ENCODE data around the gene CEP120. TPM values are rescaled to one million over a fixed set of nuclear protein-coding genes. Genes with fewer than 3 reads are reported as not detected.
"Not testable (repeated sequence)": the region's sequence is repeated elsewhere in the genome, so short reads cannot be mapped to it uniquely, and the experiment has no call there.

CEP120 gene
- polyA plus RNA-seq, 1 donor, result 10.7 TPM

- no peak for DNase-seq (ENCODE audit: low read depth)
Measured at GRCh38 chr5:123387313-123387712, 35.9 kb downstream of the CEP120 start.

GRCh38 chr5:123382252-123382651 lies 41.0 kb downstream of the CEP120 start:
- DNase-seq (ENCODE audit: low read depth), result no peak

GRCh38 chr5:123371575-123372179 lies 51.5 kb downstream of the CEP120 start:
- DNase-seq (ENCODE audit: low read depth), result no peak

- no peak for DNase-seq (ENCODE audit: low read depth)
Measured at GRCh38 chr5:123369371-123369968, 53.7 kb downstream of the CEP120 start.

- no peak for DNase-seq (ENCODE audit: low read depth)
Measured at GRCh38 chr5:123367739-123368138, 55.5 kb downstream of the CEP120 start.

- peak; percentile 13 for DNase-seq (ENCODE audit: low read depth)
Measured at GRCh38 chr5:123365156-123365555, 58.0 kb downstream of the CEP120 start.

- DNase-seq (ENCODE audit: low read depth), result no peak
Measured at GRCh38 chr5:123364441-123365155, 58.6 kb downstream of the CEP120 start.

- DNase-seq (ENCODE audit: low read depth), result no peak
Measured at GRCh38 chr5:123360910-123361309, 62.3 kb downstream of the CEP120 start.

GRCh38 chr5:123360201-123360571 lies 63.0 kb downstream of the CEP120 start:
- DNase-seq (ENCODE audit: low read depth), result no peak

- DNase-seq (ENCODE audit: low read depth), result no peak
Measured at GRCh38 chr5:123359454-123360200, 63.6 kb downstream of the CEP120 start.

GRCh38 chr5:123358751-123359150 lies 64.5 kb downstream of the CEP120 start:
- no peak for DNase-seq (ENCODE audit: low read depth)

- no peak for DNase-seq (ENCODE audit: low read depth)
Measured at GRCh38 chr5:123358304-123358703, 64.9 kb downstream of the CEP120 start.

- no peak for DNase-seq (ENCODE audit: low read depth)
Measured at GRCh38 chr5:123351820-123352219, 71.4 kb downstream of the CEP120 start.

- no peak for DNase-seq (ENCODE audit: low read depth)
Measured at GRCh38 chr5:123351240-123351639, 72.0 kb downstream of the CEP120 start.

- no peak for DNase-seq (ENCODE audit: low read depth)
Measured at GRCh38 chr5:123350742-123351141, 72.5 kb downstream of the CEP120 start.

GRCh38 chr5:123344816-123345426 lies 78.3 kb downstream of the CEP120 start:
- peak; percentile 19 for DNase-seq (ENCODE audit: low read depth)

GRCh38 chr5:123340928-123341327 lies 82.3 kb downstream of the CEP120 start:
- DNase-seq (ENCODE audit: low read depth), result no peak

- not testable (repeated sequence) for DNase-seq (ENCODE audit: low read depth)
Measured at GRCh38 chr5:123308377-123308776, 114.8 kb downstream of the CEP120 start.

- DNase-seq (ENCODE audit: low read depth), result no peak
Measured at GRCh38 chr5:123305751-123306150, 117.5 kb downstream of the CEP120 start.

GRCh38 chr5:123304777-123305316 lies 118.4 kb downstream of the CEP120 start:
- DNase-seq (ENCODE audit: low read depth), result no peak

GRCh38 chr5:123303802-123304201 lies 119.4 kb downstream of the CEP120 start:
- DNase-seq (ENCODE audit: low read depth), result no peak

GRCh38 chr5:123300266-123300665 lies 122.9 kb downstream of the CEP120 start:
- no peak for DNase-seq (ENCODE audit: low read depth)
